Osteoblast (primary cell): ENCODE data around the gene SMCO1. TPM values are rescaled to one million over a fixed set of nuclear protein-coding genes. Genes with fewer than 3 reads are reported as not detected.
"Not testable (repeated sequence)": the region's sequence is repeated elsewhere in the genome, so short reads cannot be mapped to it uniquely, and the experiment has no call there.

Experiments
- DNase-seq: peaks from one replicate; pipeline ENCODE4 v3.0.0; 2011; ENCODE audit warnings: low spot score, mixed read lengths; ENCODE audit not compliant: insufficient read length; ENCODE audit errors: missing footprints
- H2AFZ ChIP-seq: 2 replicates; pipeline ENCODE4 v1.6.0; 2011; ENCODE audit warnings: mild to moderate bottlenecking, low read length
- H3K27ac ChIP-seq: 2 replicates; pipeline ENCODE4 v1.5.1; 2011; ENCODE audit warnings: mild to moderate bottlenecking, low read depth, low read length, moderate library complexity
- H3K27me3 ChIP-seq: 2 replicates; pipeline ENCODE4 v1.6.0; 2012; ENCODE audit warnings: mild to moderate bottlenecking, control low read depth, inconsistent platforms, low read length, moderate library complexity; ENCODE audit not compliant: insufficient read depth
- H3K36me3 ChIP-seq: 2 replicates; pipeline ENCODE4 v1.5.1; 2011; ENCODE audit warnings: mild to moderate bottlenecking, low read length, control low read depth, moderate library complexity; ENCODE audit not compliant: insufficient read depth
- H3K4me1 ChIP-seq: 2 replicates; pipeline ENCODE4 v1.5.1; 2011; ENCODE audit warnings: mild to moderate bottlenecking, low read length, control low read depth, moderate library complexity; ENCODE audit not compliant: insufficient read depth
- H3K4me2 ChIP-seq: 2 replicates; pipeline ENCODE4 v1.6.0; 2011; ENCODE audit warnings: mild to moderate bottlenecking, low read length; ENCODE audit not compliant: insufficient read depth
- H3K4me3 ChIP-seq: fragments of 200-600 bp; sonication (generic); 3 replicates; pipeline ENCODE4 v1.5.1; 2012; ENCODE audit warnings: mild to moderate bottlenecking, low read length, inconsistent platforms; ENCODE audit not compliant: insufficient read depth
- H3K79me2 ChIP-seq: 2 replicates; pipeline ENCODE4 v1.6.0; 2012; ENCODE audit warnings: mild to moderate bottlenecking, low read length, control low read depth, inconsistent platforms; ENCODE audit not compliant: insufficient read depth
- H3K9me3 ChIP-seq: 2 replicates; pipeline ENCODE4 v1.5.1; 2011; ENCODE audit warnings: low read depth, low read length, control low read depth
- H4K20me1 ChIP-seq: 2 replicates; pipeline ENCODE4 v1.6.0; 2012; ENCODE audit warnings: mild to moderate bottlenecking, low read length, control low read depth; ENCODE audit not compliant: insufficient read depth
- total RNA-seq: library from RNA; depleted of rRNA; stranded (reverse); fragments of >200 nt; gene quantifications from 2 replicates; pipeline ENCODE4 v1.2.3, GENCODE V29; 2012
- TF ChIP-seq, protein P1 (sequence below): IDR thresholded peaks from 2 replicates; pipeline ENCODE4 v1.5.1; 2011; ENCODE audit warnings: mild to moderate bottlenecking, low read depth, low read length, moderate library complexity; ENCODE audit errors: extremely low read depth

The SMCO1 gene
- total RNA-seq, 1 donor: not detected

DNA sequence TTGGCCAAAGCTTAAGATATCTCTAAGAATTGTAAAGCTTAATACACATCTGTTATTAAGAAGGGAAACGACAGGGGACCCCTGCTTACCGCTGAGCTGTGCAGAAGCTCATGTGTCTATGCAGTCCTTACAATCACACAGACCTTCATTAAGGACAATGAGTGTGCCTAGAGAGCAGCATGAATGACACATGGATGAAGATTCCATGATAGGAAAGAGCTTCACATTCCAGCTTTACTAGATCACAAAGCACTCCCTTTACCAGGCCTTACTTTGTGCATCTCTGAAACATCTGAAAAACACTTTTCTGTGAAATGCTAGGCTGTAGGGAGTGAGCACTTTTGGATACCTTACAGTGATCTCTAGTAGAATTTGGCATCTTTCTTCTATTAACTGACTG, 43.6 kb downstream of the SMCO1 start:
- no peak overlapping the region for H3K4me3 ChIP-seq
- H3K27me3 ChIP-seq: no peaks in the 10 kb centered on the region
- H2AFZ ChIP-seq: no peak overlapping the region
- H3K4me2 ChIP-seq: no peak overlapping the region
- peaks cover 2% of the 10 kb centered on the region for H3K4me1 ChIP-seq
- peaks cover 46% of the 10 kb centered on the region for H3K36me3 ChIP-seq
- H4K20me1 ChIP-seq: no peaks in the 10 kb centered on the region
- TF ChIP-seq, protein P1, sequence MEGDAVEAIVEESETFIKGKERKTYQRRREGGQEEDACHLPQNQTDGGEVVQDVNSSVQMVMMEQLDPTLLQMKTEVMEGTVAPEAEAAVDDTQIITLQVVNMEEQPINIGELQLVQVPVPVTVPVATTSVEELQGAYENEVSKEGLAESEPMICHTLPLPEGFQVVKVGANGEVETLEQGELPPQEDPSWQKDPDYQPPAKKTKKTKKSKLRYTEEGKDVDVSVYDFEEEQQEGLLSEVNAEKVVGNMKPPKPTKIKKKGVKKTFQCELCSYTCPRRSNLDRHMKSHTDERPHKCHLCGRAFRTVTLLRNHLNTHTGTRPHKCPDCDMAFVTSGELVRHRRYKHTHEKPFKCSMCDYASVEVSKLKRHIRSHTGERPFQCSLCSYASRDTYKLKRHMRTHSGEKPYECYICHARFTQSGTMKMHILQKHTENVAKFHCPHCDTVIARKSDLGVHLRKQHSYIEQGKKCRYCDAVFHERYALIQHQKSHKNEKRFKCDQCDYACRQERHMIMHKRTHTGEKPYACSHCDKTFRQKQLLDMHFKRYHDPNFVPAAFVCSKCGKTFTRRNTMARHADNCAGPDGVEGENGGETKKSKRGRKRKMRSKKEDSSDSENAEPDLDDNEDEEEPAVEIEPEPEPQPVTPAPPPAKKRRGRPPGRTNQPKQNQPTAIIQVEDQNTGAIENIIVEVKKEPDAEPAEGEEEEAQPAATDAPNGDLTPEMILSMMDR: no peak
- DNase-seq: no peak
- H3K79me2 ChIP-seq: peaks cover 7% of the 10 kb centered on the region
- H3K27ac ChIP-seq: no peak overlapping the region
- H3K9me3 ChIP-seq: no peaks in the 10 kb centered on the region

- peaks cover 44% of the 10 kb centered on the region for H3K36me3 ChIP-seq
Measured at GRCh38 chr3:196470182-196470581, 45.0 kb downstream of the SMCO1 start.

DNA sequence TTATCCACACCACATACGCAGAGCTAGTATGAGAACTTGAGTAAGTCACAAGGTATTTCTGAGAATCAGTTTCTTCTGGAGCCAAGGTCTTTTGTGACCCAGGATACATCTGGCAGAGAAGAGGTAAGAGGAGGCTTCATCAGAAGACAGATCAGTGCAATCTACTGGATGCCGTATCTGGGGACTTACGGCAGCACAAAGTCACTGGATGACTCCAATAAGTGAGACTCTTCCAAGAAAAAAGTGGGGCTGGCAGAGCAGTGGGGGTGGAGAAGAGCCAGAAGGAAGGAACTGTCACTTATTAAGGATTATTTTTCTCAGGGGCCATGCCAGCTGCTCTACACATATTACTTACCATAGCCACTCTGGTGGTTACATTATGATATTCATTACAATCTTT, 51.3 kb downstream of the SMCO1 start:
- Histone ChIP-seq H3K4me3 (no peak overlapping the region), H3K27ac (no peak overlapping the region), H3K4me2 (no peak overlapping the region), H3K4me1 (no peaks in the 10 kb centered on the region), H4K20me1 (no peaks in the 10 kb centered on the region), H3K79me2 (no peaks in the 10 kb centered on the region), H3K36me3 (no peaks in the 10 kb centered on the region), H2AFZ (no peak overlapping the region), H3K9me3 (peaks cover 10% of the 10 kb centered on the region), H3K27me3 (no peaks in the 10 kb centered on the region)
- no peak for DNase-seq
- TF ChIP-seq, protein P1: no peak

More at GRCh38 chr3:196470182-196470581, 45.0 kb downstream of the SMCO1 start:
- H3K79me2 ChIP-seq, H4K20me1 ChIP-seq, H3K27me3 ChIP-seq, H3K9me3 ChIP-seq, H3K27ac ChIP-seq, H3K4me3 ChIP-seq, H2AFZ ChIP-seq, H3K4me1 ChIP-seq, H3K4me2 ChIP-seq, DNase-seq: not testable (repeated sequence)

- H3K79me2 ChIP-seq: no peaks in the 10 kb centered on the region
- no peak for DNase-seq
- no peak overlapping the region for H3K27ac ChIP-seq
- H3K4me1 ChIP-seq: no peaks in the 10 kb centered on the region
- no peak overlapping the region for H3K4me2 ChIP-seq
- TF ChIP-seq, protein P1: no peak
- H4K20me1 ChIP-seq: no peaks in the 10 kb centered on the region
- no peaks in the 10 kb centered on the region for H3K36me3 ChIP-seq
- no peaks in the 10 kb centered on the region for H3K27me3 ChIP-seq
- no peak overlapping the region for H3K4me3 ChIP-seq
- peaks cover 10% of the 10 kb centered on the region for H3K9me3 ChIP-seq
- no peak overlapping the region for H2AFZ ChIP-seq
Measured at GRCh38 chr3:196463478-196463756, 51.7 kb downstream of the SMCO1 start.

DNA sequence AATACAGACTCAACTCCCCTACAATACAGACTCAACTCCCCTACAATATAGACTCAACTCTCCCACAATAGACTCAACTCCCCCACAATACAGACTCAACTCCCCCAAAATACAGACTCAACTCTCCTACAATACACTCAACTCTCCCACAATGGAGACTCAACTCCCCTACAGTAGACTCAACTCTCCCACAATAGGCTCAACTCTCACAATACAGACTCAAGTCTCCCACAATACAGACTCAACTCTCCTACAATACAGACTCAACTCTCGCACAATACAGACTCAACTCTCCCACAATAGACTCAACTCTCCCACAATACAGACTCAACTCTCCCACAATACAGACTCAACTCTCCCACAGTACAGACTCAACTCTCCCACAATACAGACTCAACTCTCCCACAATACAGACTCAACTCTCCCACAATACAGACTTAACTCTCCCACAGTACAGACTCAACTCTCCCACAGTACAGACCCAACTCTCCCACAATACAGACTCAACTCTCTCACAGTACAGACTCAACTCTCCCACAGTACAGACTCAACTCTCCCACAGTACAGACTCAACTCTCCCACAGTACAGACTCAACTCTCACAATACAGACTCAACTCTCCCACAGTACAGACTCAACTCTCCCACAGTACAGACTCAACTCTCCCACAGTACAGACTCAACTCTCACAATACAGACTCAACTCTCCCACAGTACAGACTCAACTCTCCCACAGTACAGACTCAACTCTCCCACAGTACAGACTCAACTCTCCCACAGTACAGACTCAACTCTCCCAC, 52.3 kb downstream of the SMCO1 start:
- not testable (repeated sequence) for H4K20me1 ChIP-seq, H3K27me3 ChIP-seq, H3K4me3 ChIP-seq, H3K4me2 ChIP-seq, H3K4me1 ChIP-seq, H2AFZ ChIP-seq, H3K27ac ChIP-seq, H3K9me3 ChIP-seq, DNase-seq, H3K36me3 ChIP-seq, H3K79me2 ChIP-seq
